ENCODE data around the gene SYT5. TPM values are rescaled to one million over a fixed set of nuclear protein-coding genes. Genes with fewer than 3 reads are reported as not detected.
"Not testable (repeated sequence)": the region's sequence is repeated elsewhere in the genome, so short reads cannot be mapped to it uniquely, and the experiment has no call there.

SYT5 gene
- polyA plus RNA-seq, 4 donors, result 0.22 to 4.7 (median 1.1) TPM

DNA sequence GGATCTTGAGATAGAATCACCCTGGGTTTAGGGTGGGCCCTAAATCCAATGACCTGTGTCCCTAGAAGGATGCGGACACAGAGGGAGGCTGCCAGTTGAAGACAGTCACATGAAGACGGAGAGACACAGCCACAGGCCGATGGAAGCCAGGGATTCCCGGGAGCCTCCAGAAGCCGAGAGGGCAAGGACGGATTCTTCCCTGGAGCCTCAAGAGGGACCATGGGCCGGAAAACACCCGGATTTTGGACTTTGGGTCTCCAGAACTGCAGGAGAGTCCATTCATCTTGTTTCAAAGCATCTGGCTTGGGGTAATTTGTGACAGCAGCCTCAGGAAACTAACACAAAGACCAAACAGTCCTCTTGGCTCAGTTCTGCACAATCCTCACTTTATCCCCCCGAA is 46.2 kb upstream of the SYT5 start:
- Histone ChIP-seq H3K36me3 (ENCODE audit: control insufficient read depth in 3 of 3, insufficient read depth in 2 of 3, low read depth in 1 of 3, low read length in 3 of 3) (peaks cover 19 to 85% (median 19%) of the 10 kb centered on the region in 3 donors), H3K9me3 (ENCODE audit: control insufficient read depth in 2 of 2, insufficient read depth in 1 of 2, low read depth in 1 of 2, low read length in 1 of 2) (no peaks in the 10 kb centered on the region), H3K27ac (ENCODE audit: low read depth in 1 of 3, low read length in 2 of 3) (peak overlapping the region in 1 of 3 donors; percentile 14), H3K27me3 (ENCODE audit: control insufficient read depth in 3 of 3, insufficient read depth in 3 of 3, low read length in 3 of 3) (no peaks in the 10 kb centered on the region), H3K4me1 (ENCODE audit: control insufficient read depth in 3 of 3, insufficient read depth in 2 of 3, low read depth in 1 of 3, low read length in 2 of 3) (peaks cover 0 to 58% (median 12%) of the 10 kb centered on the region in 3 donors), H3K4me3 (ENCODE audit: low read depth in 1 of 3, low read length in 3 of 3) (peak overlapping the region in 1 of 3 donors; percentile 82)
- DNase-seq, result no peak
- 81 to 88% (median 86%) methylated on average over 9 of the region's 9 CpGs for WGBS, 3 donors
- FAIRE-seq, result no peak

DNA sequence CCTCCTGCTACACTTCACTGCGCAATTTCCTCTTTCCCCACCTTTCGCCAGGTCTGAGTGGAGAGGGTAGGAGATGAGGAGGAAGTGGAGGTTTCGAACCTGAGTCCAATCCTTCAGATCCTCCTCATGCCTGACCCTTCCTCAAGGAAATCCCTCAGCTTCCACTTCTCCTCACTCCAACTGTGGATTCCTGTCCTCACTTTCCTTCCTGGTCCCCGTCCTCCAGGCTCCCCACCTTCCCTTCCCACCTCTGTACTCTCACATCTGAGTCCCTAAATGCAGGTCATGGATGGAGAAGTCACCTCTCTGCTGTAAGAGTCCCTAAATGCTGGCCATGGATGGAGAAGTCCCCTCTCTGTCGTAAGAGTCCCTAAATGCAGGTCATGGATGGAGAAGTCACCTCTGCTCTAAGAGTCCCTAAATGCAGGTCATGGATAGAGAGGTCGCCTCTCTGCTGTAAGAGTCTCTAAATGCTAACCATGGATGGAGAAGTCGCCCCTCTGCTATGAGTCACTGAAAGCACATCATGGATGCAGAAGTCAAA is 45.4 kb upstream of the SYT5 start:
- Histone ChIP-seq H3K9me3 (ENCODE audit: control insufficient read depth in 2 of 2, insufficient read depth in 1 of 2, low read depth in 1 of 2, low read length in 1 of 2) (peaks cover 0 to 3% of the 10 kb centered on the region in 2 donors), H3K27me3 (ENCODE audit: control insufficient read depth in 3 of 3, insufficient read depth in 3 of 3, low read length in 3 of 3) (no peaks in the 10 kb centered on the region), H3K36me3 (ENCODE audit: control insufficient read depth in 3 of 3, insufficient read depth in 2 of 3, low read depth in 1 of 3, low read length in 3 of 3) (peaks cover 14 to 80% (median 15%) of the 10 kb centered on the region in 3 donors), H3K4me3 (ENCODE audit: low read depth in 1 of 3, low read length in 3 of 3) (no peak overlapping the region), H3K4me1 (ENCODE audit: control insufficient read depth in 3 of 3, insufficient read depth in 2 of 3, low read depth in 1 of 3, low read length in 2 of 3) (peaks cover 0 to 51% (median 11%) of the 10 kb centered on the region in 3 donors), H3K27ac (ENCODE audit: low read depth in 1 of 3, low read length in 2 of 3) (no peak overlapping the region)
- 83 to 94% (median 88%) methylated on average over 7 of the region's 7 CpGs for WGBS, 3 donors
- no peak for DNase-seq
- no peak for FAIRE-seq

DNA sequence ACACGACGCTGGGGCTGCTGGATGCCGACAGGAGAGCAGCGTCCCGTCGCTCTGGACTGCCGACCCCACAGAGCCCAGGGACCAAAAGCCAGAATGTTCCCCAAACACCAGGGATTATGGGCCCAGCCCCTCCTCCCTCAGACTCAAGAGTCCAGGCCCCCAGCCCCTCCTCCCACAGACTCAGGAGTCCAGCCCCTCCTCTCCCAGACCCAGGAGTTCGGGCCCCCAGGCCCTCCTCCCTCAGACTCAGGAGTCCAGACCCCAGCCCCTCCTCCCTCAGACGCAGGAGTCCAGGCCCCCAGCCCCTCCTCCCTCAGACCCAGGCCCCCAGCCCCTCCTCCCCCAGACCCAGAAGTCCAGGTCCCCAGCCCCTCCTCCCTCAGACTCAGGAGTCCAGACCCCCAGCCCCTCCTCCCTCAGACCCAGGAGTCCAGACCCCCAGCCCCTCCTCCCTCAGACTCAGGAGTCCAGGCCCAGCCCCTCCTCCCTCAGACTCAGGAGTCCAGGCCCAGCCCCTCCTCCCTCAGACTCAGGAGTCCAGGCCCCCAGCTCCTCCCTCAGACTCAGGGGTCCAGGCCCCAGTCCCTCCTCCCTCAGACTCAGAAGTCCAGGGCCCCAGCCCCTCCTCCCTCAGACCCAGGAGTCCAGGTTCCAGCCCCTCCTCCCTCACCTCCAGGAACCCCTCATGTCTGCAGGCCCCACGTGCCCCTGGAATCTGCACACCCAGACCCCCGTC is 44.8 kb upstream of the SYT5 start:
- not testable (repeated sequence) for DNase-seq; H3K27ac ChIP-seq (ENCODE audit: low read depth in 1 of 3, low read length in 2 of 3); H3K27me3 ChIP-seq (ENCODE audit: control insufficient read depth in 3 of 3, insufficient read depth in 3 of 3, low read length in 3 of 3); H3K4me3 ChIP-seq (ENCODE audit: low read depth in 1 of 3, low read length in 3 of 3); FAIRE-seq; H3K9me3 ChIP-seq (ENCODE audit: control insufficient read depth in 2 of 2, insufficient read depth in 1 of 2, low read depth in 1 of 2, low read length in 1 of 2)
- WGBS, 3 donors, result 66 to 85% (median 67%) methylated on average over 10 to 11 of the region's 11 CpGs
- Histone ChIP-seq H3K36me3 (ENCODE audit: control insufficient read depth in 3 of 3, insufficient read depth in 2 of 3, low read depth in 1 of 3, low read length in 3 of 3) (peaks cover 9 to 78% (median 12%) of the 10 kb centered on the region in 3 donors), H3K4me1 (ENCODE audit: control insufficient read depth in 3 of 3, insufficient read depth in 2 of 3, low read depth in 1 of 3, low read length in 2 of 3) (peaks cover 0 to 45% (median 9%) of the 10 kb centered on the region in 3 donors)

DNA sequence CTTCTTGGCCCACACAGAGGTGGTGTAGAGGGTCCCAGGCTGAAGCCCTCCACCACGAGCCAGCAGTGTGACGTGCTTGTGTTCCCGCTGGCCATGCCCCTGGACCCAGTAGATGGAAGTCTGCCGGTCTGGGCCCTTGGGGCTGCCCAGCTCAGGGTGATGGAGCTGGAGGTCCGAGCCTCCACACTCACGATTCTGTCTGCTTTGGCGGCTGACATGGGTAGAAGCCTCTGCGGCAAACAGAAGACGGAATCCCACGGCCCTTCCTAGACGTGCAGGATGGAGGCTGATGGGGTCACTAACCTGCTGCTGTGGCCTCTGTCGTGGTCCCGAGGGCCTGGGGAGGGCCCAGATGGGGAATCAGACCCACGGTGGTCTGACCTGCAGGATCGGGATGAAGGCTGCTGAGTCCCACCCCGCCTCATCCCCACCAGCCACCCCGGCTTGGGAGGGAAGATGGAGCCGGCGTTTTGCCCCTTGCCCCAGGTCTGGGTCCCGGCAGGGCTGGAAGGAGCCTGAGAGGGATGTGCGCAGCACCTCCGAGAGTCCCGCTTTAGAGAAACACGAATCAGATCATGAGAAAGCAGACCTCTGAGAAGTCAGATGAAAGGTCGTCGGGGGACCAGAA is 44.1 kb upstream of the SYT5 start:
- no peak for FAIRE-seq

DNA sequence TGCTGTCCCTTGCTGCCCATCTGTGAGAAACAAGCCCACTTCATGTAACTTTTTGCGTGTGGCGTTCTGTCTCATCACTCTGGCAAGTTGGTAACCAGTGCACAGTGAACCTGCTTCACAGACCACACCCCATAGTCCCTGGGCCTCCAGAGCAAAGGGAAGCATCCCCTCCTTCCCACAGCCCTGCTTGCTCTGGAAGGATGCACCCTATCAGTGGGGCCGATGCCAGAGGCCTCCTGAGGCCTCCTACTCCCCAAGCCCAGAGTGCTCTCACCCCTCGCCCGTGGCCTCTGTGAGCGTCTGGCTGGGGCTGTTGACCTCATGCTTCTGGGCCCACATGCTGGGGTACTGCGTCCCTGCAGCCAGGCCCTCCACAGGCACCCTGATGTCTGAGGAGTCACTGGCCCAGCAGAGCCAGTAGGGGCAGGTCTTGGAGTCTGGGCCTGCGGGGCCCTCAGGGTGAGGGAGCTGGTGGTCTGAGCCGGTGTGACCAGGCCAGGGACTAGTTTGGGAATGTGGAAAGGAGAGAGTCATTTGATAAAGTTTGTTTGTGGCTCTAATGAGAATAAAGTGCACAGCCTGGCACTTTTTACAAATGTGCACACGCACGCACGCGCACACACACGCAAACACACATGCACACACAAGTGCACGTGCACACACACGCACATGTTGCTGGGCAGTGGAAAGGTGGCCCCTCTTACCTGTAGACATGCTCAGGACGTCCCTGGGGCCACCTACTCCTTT is 43.4 kb upstream of the SYT5 start:
- 88 to 89% (median 89%) methylated on average over 17 of the region's 17 CpGs for WGBS, 3 donors
- Histone ChIP-seq H3K36me3 (ENCODE audit: control insufficient read depth in 3 of 3, insufficient read depth in 2 of 3, low read depth in 1 of 3, low read length in 3 of 3) (peaks cover 9 to 65% (median 12%) of the 10 kb centered on the region in 3 donors), H3K9me3 (ENCODE audit: control insufficient read depth in 2 of 2, insufficient read depth in 1 of 2, low read depth in 1 of 2, low read length in 1 of 2) (peaks cover 0 to 7% of the 10 kb centered on the region in 2 donors), H3K4me3 (ENCODE audit: low read depth in 1 of 3, low read length in 3 of 3) (no peak overlapping the region), H3K27me3 (ENCODE audit: control insufficient read depth in 3 of 3, insufficient read depth in 3 of 3, low read length in 3 of 3) (no peaks in the 10 kb centered on the region), H3K27ac (ENCODE audit: low read depth in 1 of 3, low read length in 2 of 3) (no peak overlapping the region), H3K4me1 (ENCODE audit: control insufficient read depth in 3 of 3, insufficient read depth in 2 of 3, low read depth in 1 of 3, low read length in 2 of 3) (peaks cover 0 to 33% (median 0%) of the 10 kb centered on the region in 3 donors)
- FAIRE-seq, result no peak
- DNase-seq, result no peak

More for the DNA sequence above, 44.1 kb upstream of the SYT5 start:
- Histone ChIP-seq H3K27ac (ENCODE audit: low read depth in 1 of 3, low read length in 2 of 3) (no peak overlapping the region), H3K9me3 (ENCODE audit: control insufficient read depth in 2 of 2, insufficient read depth in 1 of 2, low read depth in 1 of 2, low read length in 1 of 2) (peaks cover 0 to 7% of the 10 kb centered on the region in 2 donors), H3K27me3 (ENCODE audit: control insufficient read depth in 3 of 3, insufficient read depth in 3 of 3, low read length in 3 of 3) (no peaks in the 10 kb centered on the region), H3K4me3 (ENCODE audit: low read depth in 1 of 3, low read length in 3 of 3) (no peak overlapping the region), H3K4me1 (ENCODE audit: control insufficient read depth in 3 of 3, insufficient read depth in 2 of 3, low read depth in 1 of 3, low read length in 2 of 3) (peaks cover 0 to 38% (median 3%) of the 10 kb centered on the region in 3 donors), H3K36me3 (ENCODE audit: control insufficient read depth in 3 of 3, insufficient read depth in 2 of 3, low read depth in 1 of 3, low read length in 3 of 3) (peaks cover 9 to 71% (median 12%) of the 10 kb centered on the region in 3 donors)
- 80 to 87% (median 83%) methylated on average over 26 of the region's 26 CpGs for WGBS, 3 donors
- DNase-seq, result no peak

DNA sequence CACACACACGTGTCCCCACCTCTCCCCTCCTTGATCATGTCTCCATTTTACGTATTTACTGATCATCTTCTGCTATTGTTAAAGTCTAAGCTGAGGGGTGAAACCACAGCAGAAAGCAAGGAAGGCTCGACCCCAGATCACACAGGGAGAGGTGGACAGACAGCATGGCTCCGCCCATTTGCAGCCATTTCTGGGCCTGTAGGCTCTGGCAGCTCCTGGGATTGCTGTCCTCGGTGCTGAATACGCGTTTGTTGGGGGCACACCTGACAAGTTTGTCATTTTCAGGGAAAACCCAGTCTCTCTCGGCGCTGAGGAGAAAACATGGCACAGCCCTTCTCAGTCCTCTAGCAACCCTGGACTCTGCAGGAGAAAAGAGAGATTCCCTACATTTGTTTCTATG is 40.4 kb upstream of the SYT5 start:
- WGBS, 3 donors, result 83 to 92% (median 91%) methylated on average over 9 of the region's 9 CpGs
- FAIRE-seq, result no peak

DNA sequence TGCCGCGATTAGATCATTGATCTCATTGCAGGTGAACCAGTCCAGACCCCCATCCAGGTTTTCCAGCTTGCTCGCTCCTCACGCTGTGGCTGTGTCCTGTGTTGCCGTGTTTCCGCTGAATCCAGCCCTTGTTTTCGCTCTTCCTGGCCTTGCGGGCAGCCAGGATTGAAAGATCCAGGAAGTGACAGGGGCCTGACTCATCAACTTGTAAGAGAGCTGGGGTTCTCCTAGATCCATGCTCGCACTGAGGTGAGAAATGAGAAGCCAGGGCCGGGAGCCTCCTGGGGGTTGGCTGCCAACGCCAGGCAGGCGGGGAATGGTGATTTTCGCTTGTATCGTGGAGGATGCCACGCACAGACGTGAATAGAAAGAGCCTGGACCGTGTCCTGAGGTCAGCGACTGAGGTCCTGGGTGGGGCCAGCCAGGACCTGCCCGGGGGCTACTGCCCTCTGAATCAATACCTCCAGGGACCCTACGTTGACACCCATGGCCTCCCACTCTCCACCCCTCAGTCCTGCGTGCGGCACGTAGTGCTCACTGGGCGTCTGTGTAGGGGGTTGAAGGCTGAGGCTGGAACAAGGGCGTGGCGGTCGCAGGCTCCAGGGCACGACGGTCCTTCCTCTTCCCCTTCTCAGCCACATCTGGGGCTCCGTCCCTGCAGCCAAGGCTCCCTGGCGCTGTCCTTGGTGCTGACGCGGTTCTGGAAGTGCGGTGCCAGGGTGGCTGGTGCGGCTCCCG is 36.5 kb upstream of the SYT5 start:
- Histone ChIP-seq H3K4me3 (ENCODE audit: low read depth in 1 of 3, low read length in 3 of 3) (peak overlapping the region in 2 of 3 donors; percentile 56 to 60), H3K27ac (ENCODE audit: low read depth in 1 of 3, low read length in 2 of 3) (peak overlapping the region; percentile 90 to 95 (median 92)), H3K9me3 (ENCODE audit: control insufficient read depth in 2 of 2, insufficient read depth in 1 of 2, low read depth in 1 of 2, low read length in 1 of 2) (peaks cover 0 to 23% of the 10 kb centered on the region in 2 donors), H3K4me1 (ENCODE audit: control insufficient read depth in 3 of 3, insufficient read depth in 2 of 3, low read depth in 1 of 3, low read length in 2 of 3) (peaks cover 0 to 9% (median 5%) of the 10 kb centered on the region in 3 donors), H3K36me3 (ENCODE audit: control insufficient read depth in 3 of 3, insufficient read depth in 2 of 3, low read depth in 1 of 3, low read length in 3 of 3) (peaks cover 0 to 7% (median 0%) of the 10 kb centered on the region in 3 donors), H3K27me3 (ENCODE audit: control insufficient read depth in 3 of 3, insufficient read depth in 3 of 3, low read length in 3 of 3) (peaks cover 0 to 2% (median 0%) of the 10 kb centered on the region in 3 donors)
- DNase-seq (peak; percentile 95 to 98), FAIRE-seq (no peak)
- 1 to 5% (median 3%) methylated on average over 36 of the region's 36 CpGs for WGBS, 3 donors

More for the DNA sequence above, 40.4 kb upstream of the SYT5 start:
- Histone ChIP-seq H3K9me3 (ENCODE audit: control insufficient read depth in 2 of 2, insufficient read depth in 1 of 2, low read depth in 1 of 2, low read length in 1 of 2) (peaks cover 0 to 7% of the 10 kb centered on the region in 2 donors), H3K4me1 (ENCODE audit: control insufficient read depth in 3 of 3, insufficient read depth in 2 of 3, low read depth in 1 of 3, low read length in 2 of 3) (peaks cover 0 to 17% (median 5%) of the 10 kb centered on the region in 3 donors), H3K27ac (ENCODE audit: low read depth in 1 of 3, low read length in 2 of 3) (no peak overlapping the region), H3K4me3 (ENCODE audit: low read depth in 1 of 3, low read length in 3 of 3) (no peak overlapping the region), H3K27me3 (ENCODE audit: control insufficient read depth in 3 of 3, insufficient read depth in 3 of 3, low read length in 3 of 3) (no peaks in the 10 kb centered on the region), H3K36me3 (ENCODE audit: control insufficient read depth in 3 of 3, insufficient read depth in 2 of 3, low read depth in 1 of 3, low read length in 3 of 3) (peaks cover 0 to 36% (median 5%) of the 10 kb centered on the region in 3 donors)
- DNase-seq, result no peak
